Mucosa of descending colon (tissue), 3 donors: ENCODE data around the gene VPREB3. TPM values are rescaled to one million over a fixed set of nuclear protein-coding genes. Genes with fewer than 3 reads are reported as not detected.
A peak's percentile ranks its signal among the peaks of the same experiment; 100 is the strongest.

Experiments
- ATAC-seq: fragments of 200-7000 bp; cut with Tn5 transposase; one replicate; pipeline ENCODE4 v1.9.1; 2020; ENCODE audit warnings: mild to moderate bottlenecking, moderate library complexity
- DNase-seq, 3 donors: peaks; one replicate each; pipeline ENCODE4 v3.0.0-alpha.2; 2020
- H3K36me3 ChIP-seq: fragments of 200-600 bp; one replicate; pipeline ENCODE4 v1.8.0; 2021; ENCODE audit warnings: low read depth, mild to moderate bottlenecking
- H3K4me1 ChIP-seq: fragments of 200-600 bp; one replicate; pipeline ENCODE4 v1.8.0; 2021; ENCODE audit warnings: low read depth, mild to moderate bottlenecking
- H3K4me3 ChIP-seq: fragments of 200-600 bp; one replicate; pipeline ENCODE4 v1.8.0; 2021; ENCODE audit warnings: mild to moderate bottlenecking
- H3K9me3 ChIP-seq: fragments of 200-600 bp; one replicate; pipeline ENCODE4 v1.8.0; 2021; ENCODE audit warnings: mild to moderate bottlenecking
- intact Hi-C, 2 donors: fragments of 100-400 bp; cut with DNase I in 1 of 2; cut with micrococcal nuclease in 1 of 2; formaldehyde crosslinking; loops; one replicate each; pipeline versions ENCODE4 v1.11.0 to v1.11.1; 2022; cut with DNase I, micrococcal nuclease
- total RNA-seq, 3 donors: library from RNA; stranded (reverse); fragmentation: NEBNext Ultra II Directional in 2 of 3; extraction: Animal tissue kit (Norgen Biotek cat#: 25700) in 2 of 3; gene quantifications; one replicate each; pipeline versions ENCODE4 v1.2.1 to v1.2.4, GENCODE V29; 2021 to 2023
- TF ChIP-seq, protein P1 (sequence below): fragments of 200-600 bp; IDR thresholded peaks from one replicate; pipeline ENCODE4 v1.8.0; 2022; ENCODE audit warnings: antibody characterized with exemption, mild to moderate bottlenecking
- donor health status: DM: no; HTN: no; CAD: no; lungs with moderate emphysema.
- donor health status: DM: no; HTN: no; CAD: no.
- donor health status: DM: no; HTN: yes; CAD: no.

VPREB3 gene
- total RNA-seq, 3 donors from 2014 or later: 0.79 to 1.8 (median 1.2) TPM

DNA sequence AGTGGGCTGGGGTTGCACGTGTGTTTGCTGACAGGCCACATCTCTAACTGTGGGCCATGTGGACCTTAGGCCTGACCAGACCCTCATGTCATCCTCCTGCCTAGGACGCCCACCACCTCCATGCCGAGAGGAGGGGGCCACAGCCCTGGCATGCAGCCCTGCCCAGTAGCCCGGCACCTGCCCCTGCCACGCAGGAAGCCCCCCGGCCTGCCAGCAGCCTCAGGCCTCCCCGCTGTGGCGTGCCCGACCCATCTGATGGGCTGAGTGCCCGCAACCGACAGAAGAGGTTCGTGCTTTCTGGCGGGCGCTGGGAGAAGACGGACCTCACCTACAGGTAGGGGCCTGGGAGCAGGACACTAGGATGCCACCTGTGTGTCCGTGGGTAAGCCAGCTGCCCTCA, 24.9 kb upstream of the VPREB3 start:
- TF ChIP-seq, protein P1, sequence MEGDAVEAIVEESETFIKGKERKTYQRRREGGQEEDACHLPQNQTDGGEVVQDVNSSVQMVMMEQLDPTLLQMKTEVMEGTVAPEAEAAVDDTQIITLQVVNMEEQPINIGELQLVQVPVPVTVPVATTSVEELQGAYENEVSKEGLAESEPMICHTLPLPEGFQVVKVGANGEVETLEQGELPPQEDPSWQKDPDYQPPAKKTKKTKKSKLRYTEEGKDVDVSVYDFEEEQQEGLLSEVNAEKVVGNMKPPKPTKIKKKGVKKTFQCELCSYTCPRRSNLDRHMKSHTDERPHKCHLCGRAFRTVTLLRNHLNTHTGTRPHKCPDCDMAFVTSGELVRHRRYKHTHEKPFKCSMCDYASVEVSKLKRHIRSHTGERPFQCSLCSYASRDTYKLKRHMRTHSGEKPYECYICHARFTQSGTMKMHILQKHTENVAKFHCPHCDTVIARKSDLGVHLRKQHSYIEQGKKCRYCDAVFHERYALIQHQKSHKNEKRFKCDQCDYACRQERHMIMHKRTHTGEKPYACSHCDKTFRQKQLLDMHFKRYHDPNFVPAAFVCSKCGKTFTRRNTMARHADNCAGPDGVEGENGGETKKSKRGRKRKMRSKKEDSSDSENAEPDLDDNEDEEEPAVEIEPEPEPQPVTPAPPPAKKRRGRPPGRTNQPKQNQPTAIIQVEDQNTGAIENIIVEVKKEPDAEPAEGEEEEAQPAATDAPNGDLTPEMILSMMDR: no peak
- DNase-seq: no peak
- H3K36me3 ChIP-seq: no peaks in the 10 kb centered on the region
- intact Hi-C loops: no loop called here
- no peaks in the 10 kb centered on the region for H3K9me3 ChIP-seq
- H3K4me1 ChIP-seq: peaks cover 9% of the 10 kb centered on the region
- no peak overlapping the region for H3K4me3 ChIP-seq
- ATAC-seq: no peak

- H3K9me3 ChIP-seq: no peaks in the 10 kb centered on the region
- DNase-seq: no peak
- no peak overlapping the region for H3K4me3 ChIP-seq
- intact Hi-C loops: no loop called here
- no peak for ATAC-seq
- TF ChIP-seq, protein P1: no peak
- no peaks in the 10 kb centered on the region for H3K36me3 ChIP-seq
- H3K4me1 ChIP-seq: peaks cover 3% of the 10 kb centered on the region
These were observed 24.3 kb upstream of the VPREB3 start for GRCh38 chr22:23778577-23778900.

DNA sequence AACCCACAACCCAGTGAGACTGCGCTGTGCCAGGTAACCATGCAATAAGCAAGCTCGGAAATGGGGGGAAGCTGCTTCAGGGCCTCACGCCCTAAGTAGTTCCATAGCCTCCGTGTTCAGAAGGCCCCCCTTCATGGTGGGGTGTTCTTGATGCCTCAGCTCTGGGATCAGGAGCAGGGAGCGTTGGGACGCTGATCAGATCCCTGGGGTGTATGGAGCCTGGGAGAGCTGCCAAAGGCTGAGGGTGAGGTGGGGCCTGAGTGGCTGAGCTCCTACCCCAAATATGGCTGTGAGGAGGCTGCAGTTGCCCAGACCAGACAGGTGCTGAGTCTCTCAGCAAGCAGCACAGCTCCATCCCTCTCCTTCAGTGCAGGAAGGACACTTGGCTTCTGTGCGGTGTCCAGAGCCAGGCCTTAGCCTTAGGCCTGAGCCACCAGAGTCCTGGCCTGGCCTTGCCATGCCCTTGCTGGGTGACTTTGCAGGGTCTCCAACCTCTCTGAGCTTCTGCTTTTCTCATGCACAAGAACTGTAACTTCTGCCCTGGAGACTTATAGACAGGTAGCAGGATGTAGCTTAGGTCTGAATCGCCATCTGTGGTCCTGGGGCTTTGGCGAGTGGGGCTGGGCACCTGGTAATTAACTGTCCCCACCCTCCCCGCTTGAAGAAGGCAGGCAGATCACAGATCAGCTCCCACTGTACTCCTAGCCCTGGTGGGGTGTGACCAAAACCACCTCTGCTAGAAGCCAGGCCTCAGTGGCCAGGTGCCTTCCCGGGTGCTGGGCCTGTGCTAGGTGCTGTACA, 23.8 kb upstream of the VPREB3 start:
- TF ChIP-seq, protein P1: no peak
- DNase-seq (no peak), ATAC-seq (no peak)
- no peaks in the 10 kb centered on the region for H3K36me3 ChIP-seq
- no peaks in the 10 kb centered on the region for H3K4me1 ChIP-seq
- no peaks in the 10 kb centered on the region for H3K9me3 ChIP-seq
- H3K4me3 ChIP-seq: no peak overlapping the region
- intact Hi-C loops: no loop called here

- H3K4me3 ChIP-seq: no peak overlapping the region
- H3K9me3 ChIP-seq: no peaks in the 10 kb centered on the region
- TF ChIP-seq, protein P1: no peak
- ATAC-seq: no peak
- intact Hi-C loops: no loop called here
- no peak for DNase-seq
- H3K4me1 ChIP-seq: peaks cover 10% of the 10 kb centered on the region
- H3K36me3 ChIP-seq: no peaks in the 10 kb centered on the region
These were observed 21.7 kb upstream of the VPREB3 start for GRCh38 chr22:23775779-23776375.

GRCh38 chr22:23774922-23775436, 20.8 kb upstream of the VPREB3 start:
- Histone ChIP-seq H3K4me3 (no peak overlapping the region), H3K36me3 (no peaks in the 10 kb centered on the region), H3K4me1 (peaks cover 11% of the 10 kb centered on the region), H3K9me3 (no peaks in the 10 kb centered on the region)
- DNase-seq (peak in 1 of 3 donors; percentile 37), ATAC-seq (no peak)
- TF ChIP-seq, protein P1: no peak
- intact Hi-C loops: no loop called here
